HL-60 (cell line): Measurements from ENCODE around the gene DUSP23.

Experiments
- CTCF ChIP-seq: IDR thresholded peaks from one replicate; pipeline ENCODE4 v1.5.1; 2011; ENCODE audit warnings: low read length, control low read depth, inconsistent platforms; ENCODE audit not compliant: insufficient read depth
- GABPA ChIP-seq: IDR thresholded peaks from 2 replicates; pipeline ENCODE4 v1.6.1; 2012; ENCODE audit warnings: low read depth
- POLR2AphosphoS5 ChIP-seq: IDR thresholded peaks from 2 replicates; pipeline ENCODE4 v1.6.1; 2012; ENCODE audit warnings: low read depth
- REST ChIP-seq: IDR thresholded peaks from 2 replicates; pipeline ENCODE4 v1.6.1; 2012; ENCODE audit warnings: low read depth; ENCODE audit not compliant: insufficient replicate concordance

- TF ChIP-seq REST (no peak), POLR2AphosphoS5 (no peak), CTCF (no peak), GABPA (no peak)
These were observed 49.2 kb downstream of the DUSP23 start for GRCh38 chr1:159829822-159830465.
